DND-41 (cell line): ENCODE results near the gene DCDC1.
A peak's percentile ranks its signal among the peaks of the same experiment; 100 is the strongest.

ENCODE experiments used
- ATAC-seq: fragments of 200-7000 bp; cut with Tn5 transposase; 3 replicates; pipeline ENCODE4 v1.9.1; 2021; ENCODE audit warnings: low read depth; ENCODE audit not compliant: insufficient read depth
- DNase-seq: peaks from one replicate; pipeline ENCODE4 v3.0.0-alpha.2; 2020
- H2AFZ ChIP-seq: 2 replicates; pipeline ENCODE4 v1.6.0; 2012; ENCODE audit warnings: low read depth, low read length
- H3K27ac ChIP-seq: 2 replicates; pipeline ENCODE4 v1.5.1; 2012; ENCODE audit warnings: low read length, inconsistent platforms
- H3K27me3 ChIP-seq: fragments of 200-600 bp; sonication (generic); 2 replicates; pipeline ENCODE4 v1.6.0; 2012; ENCODE audit warnings: low read length, mild to moderate bottlenecking, inconsistent platforms; ENCODE audit not compliant: insufficient read depth, poor library complexity
- H3K36me3 ChIP-seq: 2 replicates; pipeline ENCODE4 v1.5.1; 2012; ENCODE audit warnings: low read length, inconsistent platforms; ENCODE audit not compliant: insufficient read depth
- H3K4me1 ChIP-seq: 2 replicates; pipeline ENCODE4 v1.5.1; 2012; ENCODE audit warnings: mild to moderate bottlenecking, low read length; ENCODE audit not compliant: insufficient read depth
- H3K4me2 ChIP-seq: 2 replicates; pipeline ENCODE4 v1.6.0; 2012; ENCODE audit warnings: mild to moderate bottlenecking, moderate library complexity, low read length, inconsistent platforms; ENCODE audit not compliant: insufficient read depth
- H3K4me3 ChIP-seq, 2 experiments: fragments of 200-600 bp in 1 of 2; shearing (Covaris generic) in 1 of 2; 2 replicates each; pipeline ENCODE4 v1.5.1; 2012 to 2016; ENCODE audit warnings: inconsistent platforms in 2 of 2, low read length in 2 of 2, mild to moderate bottlenecking in 2 of 2, low read depth in 1 of 2, moderate library complexity in 1 of 2
- H3K79me2 ChIP-seq: 2 replicates; pipeline ENCODE4 v1.6.0; 2012; ENCODE audit warnings: low read length, inconsistent platforms; ENCODE audit not compliant: insufficient read depth
- H3K9ac ChIP-seq: 2 replicates; pipeline ENCODE4 v1.6.0; 2012; ENCODE audit warnings: low read depth, mild to moderate bottlenecking, inconsistent platforms, low read length, moderate library complexity
- H3K9me3 ChIP-seq: 2 replicates; pipeline ENCODE4 v1.5.1; 2012; ENCODE audit warnings: low read length, moderate library complexity, mild to moderate bottlenecking, inconsistent platforms; ENCODE audit not compliant: insufficient read depth, severe bottlenecking
- H4K20me1 ChIP-seq: 2 replicates; pipeline ENCODE4 v1.6.0; 2012; ENCODE audit warnings: low read length; ENCODE audit not compliant: insufficient read depth
- EZH2 ChIP-seq: IDR thresholded peaks from 3 replicates; pipeline ENCODE4 v1.6.1; 2012; ENCODE audit warnings: borderline replicate concordance, low read depth, mild to moderate bottlenecking, moderate library complexity, low read length, inconsistent platforms; ENCODE audit not compliant: severe bottlenecking
- TF ChIP-seq, protein P1 (sequence below): IDR thresholded peaks from 2 replicates; pipeline ENCODE4 v1.5.1; 2012; ENCODE audit warnings: borderline replicate concordance, low read length, moderate library complexity, mild to moderate bottlenecking; ENCODE audit not compliant: poor library complexity, severe bottlenecking; ENCODE audit errors: extremely low read depth

DCDC1 gene

GRCh38 chr11:31059529-31059928 is 310.0 kb downstream of the DCDC1 start:
- Histone ChIP-seq H3K4me2 (no peak overlapping the region), H4K20me1 (no peaks in the 10 kb centered on the region), H3K36me3 (no peaks in the 10 kb centered on the region), H2AFZ (no peak overlapping the region), H3K27me3 (no peaks in the 10 kb centered on the region), H3K4me1 (no peaks in the 10 kb centered on the region), H3K4me3 (no peak overlapping the region), H3K79me2 (no peaks in the 10 kb centered on the region), H3K9ac (no peak overlapping the region), H3K9me3 (no peaks in the 10 kb centered on the region), H3K27ac (no peak overlapping the region)
- DNase-seq (no peak), ATAC-seq (no peak)
- TF ChIP-seq, protein P1, sequence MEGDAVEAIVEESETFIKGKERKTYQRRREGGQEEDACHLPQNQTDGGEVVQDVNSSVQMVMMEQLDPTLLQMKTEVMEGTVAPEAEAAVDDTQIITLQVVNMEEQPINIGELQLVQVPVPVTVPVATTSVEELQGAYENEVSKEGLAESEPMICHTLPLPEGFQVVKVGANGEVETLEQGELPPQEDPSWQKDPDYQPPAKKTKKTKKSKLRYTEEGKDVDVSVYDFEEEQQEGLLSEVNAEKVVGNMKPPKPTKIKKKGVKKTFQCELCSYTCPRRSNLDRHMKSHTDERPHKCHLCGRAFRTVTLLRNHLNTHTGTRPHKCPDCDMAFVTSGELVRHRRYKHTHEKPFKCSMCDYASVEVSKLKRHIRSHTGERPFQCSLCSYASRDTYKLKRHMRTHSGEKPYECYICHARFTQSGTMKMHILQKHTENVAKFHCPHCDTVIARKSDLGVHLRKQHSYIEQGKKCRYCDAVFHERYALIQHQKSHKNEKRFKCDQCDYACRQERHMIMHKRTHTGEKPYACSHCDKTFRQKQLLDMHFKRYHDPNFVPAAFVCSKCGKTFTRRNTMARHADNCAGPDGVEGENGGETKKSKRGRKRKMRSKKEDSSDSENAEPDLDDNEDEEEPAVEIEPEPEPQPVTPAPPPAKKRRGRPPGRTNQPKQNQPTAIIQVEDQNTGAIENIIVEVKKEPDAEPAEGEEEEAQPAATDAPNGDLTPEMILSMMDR: no peak
- TF ChIP-seq EZH2: no peak

DNA sequence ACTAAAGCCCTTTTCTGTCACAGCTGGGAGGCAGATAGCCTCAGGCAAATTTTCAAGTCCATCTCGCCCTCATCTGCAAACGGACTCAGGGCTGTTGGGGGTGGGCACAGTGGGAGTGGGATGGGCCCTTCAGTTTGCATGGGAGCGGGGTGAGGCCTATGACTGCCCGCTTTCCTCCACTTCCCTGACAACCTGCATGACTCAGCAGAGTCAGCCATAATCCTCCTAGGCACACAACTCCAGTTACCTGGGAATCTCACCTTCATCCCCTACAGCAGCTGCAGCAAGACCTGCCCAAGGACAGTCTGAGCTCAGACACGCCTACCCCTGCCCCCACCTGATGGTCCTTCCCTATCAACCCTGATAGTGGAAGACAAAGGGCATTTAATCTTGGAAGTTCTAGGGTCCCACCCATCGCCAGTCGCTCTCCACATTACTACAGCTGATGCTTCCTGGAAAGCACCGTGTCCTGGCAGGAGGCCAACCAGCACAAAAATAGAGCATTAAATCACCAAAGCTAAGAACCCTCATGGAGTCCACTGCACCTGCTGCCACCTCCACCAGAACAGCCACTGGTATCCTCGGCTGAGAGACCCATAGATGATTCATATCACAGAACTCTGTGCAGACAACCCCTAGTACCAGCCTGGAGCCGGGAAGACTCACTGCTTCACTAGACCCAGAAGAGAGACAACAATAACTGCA is 319.3 kb downstream of the DCDC1 start:
- H3K36me3 ChIP-seq: no peaks in the 10 kb centered on the region
- H3K4me2 ChIP-seq: no peak overlapping the region
- H3K9ac ChIP-seq: no peak overlapping the region
- DNase-seq (no peak), ATAC-seq (peak; percentile 31; the same call in 1 of the 3 replicates)
- no peaks in the 10 kb centered on the region for H4K20me1 ChIP-seq
- H2AFZ ChIP-seq: no peak overlapping the region
- no peaks in the 10 kb centered on the region for H3K79me2 ChIP-seq
- H3K27ac ChIP-seq: no peak overlapping the region
- no peak for TF ChIP-seq EZH2
- TF ChIP-seq, protein P1: no peak
- H3K4me3 ChIP-seq: no peak overlapping the region
- H3K4me1 ChIP-seq: no peaks in the 10 kb centered on the region
- H3K9me3 ChIP-seq: no peaks in the 10 kb centered on the region
- no peaks in the 10 kb centered on the region for H3K27me3 ChIP-seq

DNA sequence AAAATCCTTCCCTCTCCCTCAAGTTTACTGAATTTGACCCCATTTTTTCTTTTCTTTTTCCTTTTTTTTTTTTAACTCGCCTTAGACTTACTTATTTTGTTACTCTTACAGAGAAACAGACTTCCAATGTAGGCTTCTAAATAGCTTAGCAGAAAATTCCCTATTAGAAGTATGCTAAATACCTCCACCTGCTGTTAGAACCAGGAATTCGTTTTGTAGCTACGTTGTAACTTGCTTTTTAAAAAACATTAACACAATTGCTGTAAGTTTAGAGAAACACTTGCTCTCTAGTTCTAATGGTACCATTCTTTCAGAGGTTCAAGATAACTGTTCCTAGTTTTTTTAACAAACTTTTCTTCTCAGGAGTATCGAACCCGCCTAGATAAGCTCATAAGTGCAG is 324.2 kb downstream of the DCDC1 start:
- H4K20me1 ChIP-seq: no peaks in the 10 kb centered on the region
- H3K36me3 ChIP-seq: no peaks in the 10 kb centered on the region
- H3K9me3 ChIP-seq: no peaks in the 10 kb centered on the region
- H3K4me3 ChIP-seq: no peak overlapping the region
- no peak overlapping the region for H3K27ac ChIP-seq
- no peaks in the 10 kb centered on the region for H3K4me1 ChIP-seq
- no peak overlapping the region for H3K4me2 ChIP-seq
- no peaks in the 10 kb centered on the region for H3K79me2 ChIP-seq
- H3K27me3 ChIP-seq: no peaks in the 10 kb centered on the region
- H3K9ac ChIP-seq: no peak overlapping the region
- no peak for DNase-seq
- H2AFZ ChIP-seq: no peak overlapping the region
- ATAC-seq: no peak
- TF ChIP-seq, protein P1: peak; percentile 56
- no peak for TF ChIP-seq EZH2
